ENCODE results near the gene KCNJ9.

Gene KCNJ9

DNA sequence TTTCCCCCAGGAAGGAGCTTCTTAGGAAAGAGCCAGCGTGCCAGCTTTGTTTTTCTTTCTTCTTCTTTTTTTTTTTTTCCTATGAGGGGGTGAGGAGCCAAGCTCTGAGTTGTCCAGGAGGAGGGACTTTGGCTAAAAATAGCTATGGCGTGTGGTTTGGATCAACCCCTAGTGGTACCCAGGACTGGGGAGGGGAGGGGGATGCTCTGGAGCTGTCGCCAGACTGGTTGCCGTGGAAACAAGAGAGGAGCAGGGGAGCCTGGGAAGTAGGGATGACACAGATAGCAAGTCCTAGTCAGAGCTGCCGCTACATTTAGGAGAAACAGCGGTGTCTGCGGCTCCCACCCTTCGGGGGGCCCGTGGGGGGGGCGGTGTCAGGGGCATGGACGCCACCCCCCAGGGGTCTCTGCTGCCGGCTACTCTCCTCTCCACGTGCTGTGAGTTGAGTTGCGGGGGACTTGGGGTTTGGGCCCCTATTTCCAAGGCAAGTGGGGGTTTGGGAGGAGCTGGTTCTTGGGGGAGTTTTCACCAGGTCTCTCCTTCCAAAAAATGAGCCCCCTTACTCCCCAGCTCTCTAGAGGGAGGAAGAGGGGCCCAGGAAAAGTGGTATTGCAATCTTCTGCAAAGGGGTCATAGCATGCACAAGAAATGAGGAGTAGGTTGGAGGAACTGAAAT lies at the start of gene KCNJ9:
KCNJ9 (plus strand) TSS at position 278 of the 676 bp plus-strand sequence. CDS start 2,493 bp downstream, outside the sequence.
- Histone ChIP-seq H3K27me3 (replicated peaks; ENCODE audit: control insufficient read depth, insufficient read depth, low read length) (no peaks in the 10 kb centered on the region; the same call in 1 of the 2 replicates), H3K4me3 (replicated peaks; ENCODE audit: low read depth, low read length) (no peak within 1 kb of the TSS), H3K36me3 (ENCODE audit: control insufficient read depth, insufficient read depth, low read length) (no peaks in the 10 kb centered on the region)
- no peak for DNase-seq (ENCODE audit: extremely low read depth, insufficient read length)
- TF ChIP-seq, protein P1, sequence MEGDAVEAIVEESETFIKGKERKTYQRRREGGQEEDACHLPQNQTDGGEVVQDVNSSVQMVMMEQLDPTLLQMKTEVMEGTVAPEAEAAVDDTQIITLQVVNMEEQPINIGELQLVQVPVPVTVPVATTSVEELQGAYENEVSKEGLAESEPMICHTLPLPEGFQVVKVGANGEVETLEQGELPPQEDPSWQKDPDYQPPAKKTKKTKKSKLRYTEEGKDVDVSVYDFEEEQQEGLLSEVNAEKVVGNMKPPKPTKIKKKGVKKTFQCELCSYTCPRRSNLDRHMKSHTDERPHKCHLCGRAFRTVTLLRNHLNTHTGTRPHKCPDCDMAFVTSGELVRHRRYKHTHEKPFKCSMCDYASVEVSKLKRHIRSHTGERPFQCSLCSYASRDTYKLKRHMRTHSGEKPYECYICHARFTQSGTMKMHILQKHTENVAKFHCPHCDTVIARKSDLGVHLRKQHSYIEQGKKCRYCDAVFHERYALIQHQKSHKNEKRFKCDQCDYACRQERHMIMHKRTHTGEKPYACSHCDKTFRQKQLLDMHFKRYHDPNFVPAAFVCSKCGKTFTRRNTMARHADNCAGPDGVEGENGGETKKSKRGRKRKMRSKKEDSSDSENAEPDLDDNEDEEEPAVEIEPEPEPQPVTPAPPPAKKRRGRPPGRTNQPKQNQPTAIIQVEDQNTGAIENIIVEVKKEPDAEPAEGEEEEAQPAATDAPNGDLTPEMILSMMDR (IDR thresholded peaks at IDR 0.05; ENCODE audit: insufficient read depth, low read length, poor library complexity, severe bottlenecking) = no peak

DNA sequence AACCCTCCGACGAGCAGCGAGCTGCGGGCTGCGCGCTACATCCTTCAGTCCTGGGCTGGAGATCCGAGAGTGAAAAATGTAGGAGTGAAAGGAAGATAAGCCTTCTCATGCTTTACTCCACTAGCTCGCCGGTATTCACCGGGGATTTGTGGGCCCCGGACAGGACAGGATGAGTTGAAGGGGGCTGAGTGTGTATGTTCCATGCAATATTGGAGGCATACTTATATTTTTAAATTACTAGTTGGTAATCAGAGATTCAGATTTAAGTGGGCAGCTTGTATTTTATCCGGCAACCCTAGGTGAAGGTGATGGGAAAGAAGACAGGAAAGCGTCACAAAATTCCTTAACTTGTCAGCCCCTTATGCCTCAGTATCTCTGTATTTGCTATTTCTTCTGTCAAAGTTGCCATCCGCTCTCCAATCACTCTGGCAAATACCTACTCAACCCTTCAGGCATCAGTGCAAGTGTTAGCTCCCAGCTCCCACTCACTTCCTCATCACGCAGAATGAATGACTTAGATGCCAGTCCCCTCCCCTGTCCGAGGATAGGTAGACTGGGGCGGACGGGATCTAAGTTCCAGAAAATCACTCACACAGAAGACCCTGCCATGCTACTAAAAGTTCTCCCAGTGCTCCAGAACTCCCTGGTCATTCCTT lies 49.0 kb upstream of the KCNJ9 start:
- no peaks in the 10 kb centered on the region for H3K36me3 ChIP-seq (ENCODE audit: control insufficient read depth, insufficient read depth, low read length)
- DNase-seq (ENCODE audit: extremely low read depth, insufficient read length) = no peak
- no peaks in the 10 kb centered on the region for H3K27me3 ChIP-seq (replicated peaks; ENCODE audit: control insufficient read depth, insufficient read depth, low read length)
- peak overlapping the region; percentile 88 for H3K4me3 ChIP-seq (replicated peaks; ENCODE audit: low read depth, low read length)
- TF ChIP-seq, protein P1 (IDR thresholded peaks at IDR 0.05; ENCODE audit: insufficient read depth, low read length, poor library complexity, severe bottlenecking) = no peak

GRCh38 chr1:160040476-160040875 lies 40.9 kb upstream of the KCNJ9 start:
- no peak for DNase-seq (ENCODE audit: extremely low read depth, insufficient read length)
- Histone ChIP-seq H3K36me3 (ENCODE audit: control insufficient read depth, insufficient read depth, low read length) (no peaks in the 10 kb centered on the region), H3K4me3 (replicated peaks; ENCODE audit: low read depth, low read length) (no peak overlapping the region), H3K27me3 (replicated peaks; ENCODE audit: control insufficient read depth, insufficient read depth, low read length) (no peaks in the 10 kb centered on the region)
- TF ChIP-seq, protein P1 (IDR thresholded peaks at IDR 0.05; ENCODE audit: insufficient read depth, low read length, poor library complexity, severe bottlenecking) = no peak

DNA sequence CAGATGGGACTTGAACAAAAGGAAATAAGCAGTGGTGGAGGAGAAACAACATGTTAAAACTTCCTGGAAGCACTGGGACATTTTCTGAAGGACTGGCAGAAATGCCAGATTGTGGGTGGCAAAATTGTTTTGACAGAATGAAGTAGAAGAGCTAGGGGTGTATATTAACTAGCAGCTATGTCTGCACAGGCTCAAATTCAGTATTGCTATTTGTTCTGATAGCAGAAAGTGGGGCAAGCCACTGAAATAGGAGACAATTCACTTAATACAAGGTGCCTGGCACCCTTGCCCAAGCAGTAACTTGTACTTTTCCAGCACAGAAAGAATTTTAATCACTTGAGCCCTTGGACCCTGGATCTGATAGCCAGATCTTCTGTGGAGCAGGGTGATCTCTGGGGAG lies 37.8 kb upstream of the KCNJ9 start:
- TF ChIP-seq, protein P1 (IDR thresholded peaks at IDR 0.05; ENCODE audit: insufficient read depth, low read length, poor library complexity, severe bottlenecking) = no peak
- Histone ChIP-seq H3K4me3 (replicated peaks; ENCODE audit: low read depth, low read length) (no peak overlapping the region), H3K36me3 (ENCODE audit: control insufficient read depth, insufficient read depth, low read length) (no peaks in the 10 kb centered on the region), H3K27me3 (replicated peaks; ENCODE audit: control insufficient read depth, insufficient read depth, low read length) (no peaks in the 10 kb centered on the region; the same call in 1 of the 2 replicates)
- DNase-seq (ENCODE audit: extremely low read depth, insufficient read length) = no peak

GRCh38 chr1:160045653-160046052 lies 35.7 kb upstream of the KCNJ9 start:
- Histone ChIP-seq H3K27me3 (replicated peaks; ENCODE audit: control insufficient read depth, insufficient read depth, low read length) (no peaks in the 10 kb centered on the region; the same call in 1 of the 2 replicates), H3K36me3 (ENCODE audit: control insufficient read depth, insufficient read depth, low read length) (no peaks in the 10 kb centered on the region), H3K4me3 (replicated peaks; ENCODE audit: low read depth, low read length) (no peak overlapping the region)
- TF ChIP-seq, protein P1 (IDR thresholded peaks at IDR 0.05; ENCODE audit: insufficient read depth, low read length, poor library complexity, severe bottlenecking) = no peak
- no peak for DNase-seq (ENCODE audit: extremely low read depth, insufficient read length)

Measured in GM06990 (cell line).